Hepatocyte (in vitro differentiated cells): Measurements from ENCODE around the gene RELA.

Experiments used
- EZH2 ChIP-seq: fragments of 200-600 bp; sonication (generic); IDR thresholded peaks from 2 replicates; pipeline ENCODE4 v1.6.1; 2016; ENCODE audit warnings: antibody characterized with exemption, mild to moderate bottlenecking, borderline replicate concordance
- TF ChIP-seq, protein P1 (sequence below): fragments of 200-600 bp; sonication (generic); IDR thresholded peaks from 2 replicates; pipeline ENCODE4 v1.5.1; 2016; ENCODE audit warnings: antibody characterized with exemption, mild to moderate bottlenecking; ENCODE audit not compliant: poor library complexity

GRCh38 chr11:65680192-65680743, 17.6 kb upstream of the RELA start:
- no peak for TF ChIP-seq EZH2
- TF ChIP-seq, protein P1, sequence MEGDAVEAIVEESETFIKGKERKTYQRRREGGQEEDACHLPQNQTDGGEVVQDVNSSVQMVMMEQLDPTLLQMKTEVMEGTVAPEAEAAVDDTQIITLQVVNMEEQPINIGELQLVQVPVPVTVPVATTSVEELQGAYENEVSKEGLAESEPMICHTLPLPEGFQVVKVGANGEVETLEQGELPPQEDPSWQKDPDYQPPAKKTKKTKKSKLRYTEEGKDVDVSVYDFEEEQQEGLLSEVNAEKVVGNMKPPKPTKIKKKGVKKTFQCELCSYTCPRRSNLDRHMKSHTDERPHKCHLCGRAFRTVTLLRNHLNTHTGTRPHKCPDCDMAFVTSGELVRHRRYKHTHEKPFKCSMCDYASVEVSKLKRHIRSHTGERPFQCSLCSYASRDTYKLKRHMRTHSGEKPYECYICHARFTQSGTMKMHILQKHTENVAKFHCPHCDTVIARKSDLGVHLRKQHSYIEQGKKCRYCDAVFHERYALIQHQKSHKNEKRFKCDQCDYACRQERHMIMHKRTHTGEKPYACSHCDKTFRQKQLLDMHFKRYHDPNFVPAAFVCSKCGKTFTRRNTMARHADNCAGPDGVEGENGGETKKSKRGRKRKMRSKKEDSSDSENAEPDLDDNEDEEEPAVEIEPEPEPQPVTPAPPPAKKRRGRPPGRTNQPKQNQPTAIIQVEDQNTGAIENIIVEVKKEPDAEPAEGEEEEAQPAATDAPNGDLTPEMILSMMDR, result no peak
